LNCaP clone FGC (cell line): ENCODE results near the gene ABHD16A.

Experiments
- DNase-seq: peaks from one replicate; pipeline ENCODE4 v3.0.0-alpha.2; 2011; ENCODE audit warnings: low read depth
- H3K4me3 ChIP-seq: 2 replicates; pipeline ENCODE4 v1.5.1; 2011; ENCODE audit warnings: mild to moderate bottlenecking, low read depth, low read length, control low read depth
- CTCF ChIP-seq: IDR thresholded peaks from 2 replicates; pipeline ENCODE4 v1.5.1; 2012; ENCODE audit warnings: mild to moderate bottlenecking; ENCODE audit not compliant: control insufficient read depth, insufficient read depth; ENCODE audit errors: extremely low read depth

ABHD16A gene

GRCh38 chr6:31741815-31742214 lies 38.7 kb upstream of the ABHD16A start:
- no peak for TF ChIP-seq CTCF
- no peak for DNase-seq
- H3K4me3 ChIP-seq = no peak overlapping the region

- peak overlapping the region; percentile 77 for H3K4me3 ChIP-seq
- TF ChIP-seq CTCF = no peak
- DNase-seq = no peak
These were observed 37.5 kb upstream of the ABHD16A start for GRCh38 chr6:31740397-31741223.

- TF ChIP-seq CTCF = no peak
- peak within 1 kb of the TSS; percentile 77 for H3K4me3 ChIP-seq
These were observed 36.7 kb upstream of the ABHD16A start, which contains the start of gene MSH5 for GRCh38 chr6:31739639-31740396. TSS of gene MSH5 (plus strand) at chr6:31740005. CDS start at chr6:31740467, 462 bp downstream.

GRCh38 chr6:31737991-31738979 lies 35.2 kb upstream of the ABHD16A start:
- peak; percentile 65 for TF ChIP-seq CTCF
- H3K4me3 ChIP-seq = peak overlapping the region; percentile 77
- DNase-seq = peak; percentile 94

More at GRCh38 chr6:31739639-31740396, 36.7 kb upstream of the ABHD16A start, which contains the start of gene MSH5:
- peak; percentile 98 for DNase-seq

GRCh38 chr6:31737315-31737990 lies 34.3 kb upstream of the ABHD16A start:
- no peak for TF ChIP-seq CTCF
- no peak for DNase-seq
- H3K4me3 ChIP-seq = peak overlapping the region; percentile 77
